GM18519 (cell line): ENCODE measurements around the gene CTBP1.
"Not testable (repeated sequence)": the region's sequence is repeated elsewhere in the genome, so short reads cannot be mapped to it uniquely, and the experiment has no call there.

Experiments
- ATAC-seq: cut with Tn5 transposase; IDR thresholded peaks from one replicate; pipeline ENCODE4 v1.9.1; 2021; ENCODE audit warnings: mild to moderate bottlenecking, moderate library complexity; ENCODE audit not compliant: unreplicated experiment, low FRiP score

Gene CTBP1

GRCh38 chr4:1239141-1239949, 9.6 kb downstream of the CTBP1 start:
- ATAC-seq, result no peak

- no peak for ATAC-seq
Measured at GRCh38 chr4:1238676-1239000, 10.3 kb downstream of the CTBP1 start.

GRCh38 chr4:1237981-1238675, 10.8 kb downstream of the CTBP1 start:
- ATAC-seq, result no peak

- not testable (repeated sequence) for ATAC-seq
Measured at GRCh38 chr4:1237261-1237660, 11.7 kb downstream of the CTBP1 start.

GRCh38 chr4:1236836-1237235, 12.1 kb downstream of the CTBP1 start:
- ATAC-seq, result not testable (repeated sequence)

GRCh38 chr4:1236103-1236641, 12.8 kb downstream of the CTBP1 start:
- ATAC-seq, result no peak

- no peak for ATAC-seq
Measured at GRCh38 chr4:1235381-1236102, 13.4 kb downstream of the CTBP1 start.

GRCh38 chr4:1234811-1235292, 14.1 kb downstream of the CTBP1 start:
- no peak for ATAC-seq

- no peak for ATAC-seq
Measured at GRCh38 chr4:1234309-1234695, 14.6 kb downstream of the CTBP1 start.

GRCh38 chr4:1233641-1234308, 15.2 kb downstream of the CTBP1 start:
- ATAC-seq, result no peak

GRCh38 chr4:1232661-1233621, 16.0 kb downstream of the CTBP1 start:
- no peak for ATAC-seq

- ATAC-seq, result no peak
Measured at GRCh38 chr4:1231637-1232360, 17.1 kb downstream of the CTBP1 start.

- no peak for ATAC-seq
Measured at GRCh38 chr4:1230971-1231636, 17.8 kb downstream of the CTBP1 start.

GRCh38 chr4:1230316-1230715, 18.6 kb downstream of the CTBP1 start:
- no peak for ATAC-seq

GRCh38 chr4:1229117-1229849, 19.6 kb downstream of the CTBP1 start:
- ATAC-seq, result no peak

- no peak for ATAC-seq
Measured at GRCh38 chr4:1227816-1228215, 21.1 kb downstream of the CTBP1 start.

- ATAC-seq, result no peak
Measured at GRCh38 chr4:1226598-1226997, 22.3 kb downstream of the CTBP1 start.

GRCh38 chr4:1226144-1226481, 22.8 kb downstream of the CTBP1 start:
- ATAC-seq, result no peak
